ENCODE measurements around the gene G0S2. TPM values are rescaled to one million over a fixed set of nuclear protein-coding genes. Genes with fewer than 3 reads are reported as not detected.

Gene G0S2
- total and polyA plus RNA-seq, 9 of the 15 experiments (the other 6 are each of a cell fraction or from before 2014, with no cell fraction given), result 0.18 to 65.6 (median 11.4) TPM

GRCh38 chr1:209657140-209657879 is 17.9 kb upstream of the G0S2 start (continued):
- TF ChIP-seq ZNF609 (CRISPR knock-in tag; IDR thresholded peaks at IDR 0.05; ENCODE audit: borderline replicate concordance), result no peak
- TF ChIP-seq ZNF146 (CRISPR knock-in tag; IDR thresholded peaks at IDR 0.05; ENCODE audit: unreplicated experiment), result no peak
- TF ChIP-seq SRSF9 (IDR thresholded peaks at IDR 0.05; ENCODE audit: borderline replicate concordance, low read depth, low read length), result no peak
- TF ChIP-seq IRF1 (CRISPR knock-in tag; IDR thresholded peaks at IDR 0.05; ENCODE audit: borderline replicate concordance), result no peak
- TF ChIP-seq, protein P1, sequence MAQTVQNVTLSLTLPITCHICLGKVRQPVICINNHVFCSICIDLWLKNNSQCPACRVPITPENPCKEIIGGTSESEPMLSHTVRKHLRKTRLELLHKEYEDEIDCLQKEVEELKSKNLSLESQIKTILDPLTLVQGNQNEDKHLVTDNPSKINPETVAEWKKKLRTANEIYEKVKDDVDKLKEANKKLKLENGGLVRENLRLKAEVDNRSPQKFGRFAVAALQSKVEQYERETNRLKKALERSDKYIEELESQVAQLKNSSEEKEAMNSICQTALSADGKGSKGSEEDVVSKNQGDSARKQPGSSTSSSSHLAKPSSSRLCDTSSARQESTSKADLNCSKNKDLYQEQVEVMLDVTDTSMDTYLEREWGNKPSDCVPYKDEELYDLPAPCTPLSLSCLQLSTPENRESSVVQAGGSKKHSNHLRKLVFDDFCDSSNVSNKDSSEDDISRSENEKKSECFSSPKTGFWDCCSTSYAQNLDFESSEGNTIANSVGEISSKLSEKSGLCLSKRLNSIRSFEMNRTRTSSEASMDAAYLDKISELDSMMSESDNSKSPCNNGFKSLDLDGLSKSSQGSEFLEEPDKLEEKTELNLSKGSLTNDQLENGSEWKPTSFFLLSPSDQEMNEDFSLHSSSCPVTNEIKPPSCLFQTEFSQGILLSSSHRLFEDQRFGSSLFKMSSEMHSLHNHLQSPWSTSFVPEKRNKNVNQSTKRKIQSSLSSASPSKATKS (CRISPR knock-in tag; IDR thresholded peaks at IDR 0.05), result no peak
- no peak for TF ChIP-seq RBM39 (optimal IDR thresholded peaks at IDR 0.05; ENCODE audit: low read depth, low read length)
- TF ChIP-seq KAT7 (CRISPR knock-in tag; IDR thresholded peaks at IDR 0.05; ENCODE audit: borderline replicate concordance), result no peak
- no peak for TF ChIP-seq ZNF197 (CRISPR knock-in tag; IDR thresholded peaks at IDR 0.05; ENCODE audit: low read depth)
- no peak for TF ChIP-seq HNRNPL (IDR thresholded peaks at IDR 0.05; ENCODE audit: low read depth, low read length)
- TF ChIP-seq, protein P2, sequence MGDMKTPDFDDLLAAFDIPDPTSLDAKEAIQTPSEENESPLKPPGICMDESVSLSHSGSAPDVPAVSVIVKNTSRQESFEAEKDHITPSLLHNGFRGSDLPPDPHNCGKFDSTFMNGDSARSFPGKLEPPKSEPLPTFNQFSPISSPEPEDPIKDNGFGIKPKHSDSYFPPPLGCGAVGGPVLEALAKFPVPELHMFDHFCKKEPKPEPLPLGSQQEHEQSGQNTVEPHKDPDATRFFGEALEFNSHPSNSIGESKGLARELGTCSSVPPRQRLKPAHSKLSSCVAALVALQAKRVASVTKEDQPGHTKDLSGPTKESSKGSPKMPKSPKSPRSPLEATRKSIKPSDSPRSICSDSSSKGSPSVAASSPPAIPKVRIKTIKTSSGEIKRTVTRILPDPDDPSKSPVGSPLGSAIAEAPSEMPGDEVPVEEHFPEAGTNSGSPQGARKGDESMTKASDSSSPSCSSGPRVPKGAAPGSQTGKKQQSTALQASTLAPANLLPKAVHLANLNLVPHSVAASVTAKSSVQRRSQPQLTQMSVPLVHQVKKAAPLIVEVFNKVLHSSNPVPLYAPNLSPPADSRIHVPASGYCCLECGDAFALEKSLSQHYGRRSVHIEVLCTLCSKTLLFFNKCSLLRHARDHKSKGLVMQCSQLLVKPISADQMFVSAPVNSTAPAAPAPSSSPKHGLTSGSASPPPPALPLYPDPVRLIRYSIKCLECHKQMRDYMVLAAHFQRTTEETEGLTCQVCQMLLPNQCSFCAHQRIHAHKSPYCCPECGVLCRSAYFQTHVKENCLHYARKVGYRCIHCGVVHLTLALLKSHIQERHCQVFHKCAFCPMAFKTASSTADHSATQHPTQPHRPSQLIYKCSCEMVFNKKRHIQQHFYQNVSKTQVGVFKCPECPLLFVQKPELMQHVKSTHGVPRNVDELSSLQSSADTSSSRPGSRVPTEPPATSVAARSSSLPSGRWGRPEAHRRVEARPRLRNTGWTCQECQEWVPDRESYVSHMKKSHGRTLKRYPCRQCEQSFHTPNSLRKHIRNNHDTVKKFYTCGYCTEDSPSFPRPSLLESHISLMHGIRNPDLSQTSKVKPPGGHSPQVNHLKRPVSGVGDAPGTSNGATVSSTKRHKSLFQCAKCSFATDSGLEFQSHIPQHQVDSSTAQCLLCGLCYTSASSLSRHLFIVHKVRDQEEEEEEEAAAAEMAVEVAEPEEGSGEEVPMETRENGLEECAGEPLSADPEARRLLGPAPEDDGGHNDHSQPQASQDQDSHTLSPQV (IDR thresholded peaks at IDR 0.05), result no peak
- TF ChIP-seq ARID1B (IDR thresholded peaks at IDR 0.05), result no peak; the same call in 1 of the 2 replicates
- no peak for TF ChIP-seq ZNF785 (CRISPR knock-in tag; IDR thresholded peaks at IDR 0.05)

Data from K562 (cell line).